ENCODE measurements around the gene CARD19. TPM values are rescaled to one million over a fixed set of nuclear protein-coding genes. Genes with fewer than 3 reads are reported as not detected.

The CARD19 gene
- total and polyA plus RNA-seq, 2 experiments from 2014 or later: 36.8 to 48.3 TPM

- TF ChIP-seq ZNF114 (CRISPR knock-in tag; IDR thresholded peaks at IDR 0.05) (no peak), EZH2phosphoT487 (IDR thresholded peaks at IDR 0.05; ENCODE audit: unreplicated experiment) (no peak), JUNB (IDR thresholded peaks at IDR 0.05; ENCODE audit: unreplicated experiment) (no peak), CTCF (conservative IDR thresholded peaks at IDR 0.05; ENCODE audit: low read depth in 2 of 2) (no peak)
Observed at GRCh38 chr9:93086447-93087224, 9.4 kb upstream of the CARD19 start (continued).

GRCh38 chr9:93087971-93088655 is 7.9 kb upstream of the CARD19 start:
- Mint-ChIP-seq H3K36me3 (ENCODE audit: low read depth) (peaks cover 10% of the 10 kb centered on the region), H3K4me1 (peaks cover 6% of the 10 kb centered on the region; the same call in 1 of the 3 replicates), H3K9me3 (peaks cover 10% of the 10 kb centered on the region; the same call in 2 of the 3 replicates), H3K27me3 (ENCODE audit: insufficient read depth, low read depth, poor library complexity) (peaks cover 4% of the 10 kb centered on the region), H3K27ac (no peak overlapping the region), H3K4me3 (no peak overlapping the region)
- H3K4me3 ChIP-seq: no peak overlapping the region
- H3K27me3 ChIP-seq (ENCODE audit: insufficient read depth): no peaks in the 10 kb centered on the region
- no peak overlapping the region for H2AFZ ChIP-seq
- no peak for ATAC-seq
- no peaks in the 10 kb centered on the region for H3F3A ChIP-seq (replicated peaks; ENCODE audit: low read depth)
- no peak for DNase-seq (ENCODE audit: low spot score)
- no peaks in the 10 kb centered on the region for H4K20me1 ChIP-seq (replicated peaks; ENCODE audit: insufficient read depth)
- no peaks in the 10 kb centered on the region for H3K9me2 ChIP-seq (ENCODE audit: insufficient read depth)
- H3K4me2 ChIP-seq: no peak overlapping the region
- H3K4me1 ChIP-seq (ENCODE audit: insufficient read depth): no peaks in the 10 kb centered on the region
- TF ChIP-seq STAT1 (IDR thresholded peaks at IDR 0.05; ENCODE audit: unreplicated experiment) (no peak), ZNF462 (CRISPR knock-in tag; IDR thresholded peaks at IDR 0.05) (no peak), ZNF114 (CRISPR knock-in tag; IDR thresholded peaks at IDR 0.05) (no peak)
- no peaks in the 10 kb centered on the region for H3K79me2 ChIP-seq (replicated peaks; ENCODE audit: insufficient read depth)
- no peaks in the 10 kb centered on the region; the same call in 1 of the 2 replicates for H3K36me3 ChIP-seq (ENCODE audit: insufficient read depth)
- no peak overlapping the region for H3K27ac ChIP-seq (ENCODE audit: low read depth)
